NT2/D1 (cell line): Measurements from ENCODE around the gene EFCC1.

Experiments
- DNase-seq: peaks from one replicate; pipeline ENCODE4 v3.0.0-alpha.2; 2011; ENCODE audit warnings: low read depth, low spot score
- H3K27me3 ChIP-seq: 2 replicates; pipeline ENCODE4 v1.6.0; 2011; ENCODE audit warnings: mild to moderate bottlenecking; ENCODE audit not compliant: insufficient read length, insufficient read depth
- H3K36me3 ChIP-seq: 2 replicates; pipeline ENCODE4 v1.6.1; 2011; ENCODE audit warnings: mild to moderate bottlenecking, low read length, mixed read lengths; ENCODE audit not compliant: insufficient read depth, insufficient read length
- H3K4me1 ChIP-seq: 2 replicates; pipeline ENCODE4 v1.5.1; 2011; ENCODE audit not compliant: insufficient read depth, insufficient read length
- H3K4me3 ChIP-seq: 2 replicates; pipeline ENCODE4 v1.5.1; 2011; ENCODE audit warnings: low read depth; ENCODE audit not compliant: insufficient read length
- H3K9ac ChIP-seq: 2 replicates; pipeline ENCODE4 v1.6.0; 2011; ENCODE audit warnings: low read depth; ENCODE audit not compliant: insufficient read length
- H3K9me3 ChIP-seq: 2 replicates; pipeline ENCODE4 v1.5.1; 2011; ENCODE audit warnings: mild to moderate bottlenecking, low read length; ENCODE audit not compliant: insufficient read depth
- SUZ12 ChIP-seq: IDR thresholded peaks from 2 replicates; pipeline ENCODE4 v1.6.1; 2011; ENCODE audit not compliant: insufficient read length, insufficient read depth; ENCODE audit errors: extremely low read depth
- YY1 ChIP-seq: IDR thresholded peaks from 2 replicates; pipeline ENCODE4 v1.6.1; 2011; ENCODE audit not compliant: insufficient read length, insufficient read depth
- ZNF274 ChIP-seq: IDR thresholded peaks from 2 replicates; pipeline ENCODE4 v1.6.1; 2011; ENCODE audit warnings: mild to moderate bottlenecking, low read depth, low read length

EFCC1 gene

DNA sequence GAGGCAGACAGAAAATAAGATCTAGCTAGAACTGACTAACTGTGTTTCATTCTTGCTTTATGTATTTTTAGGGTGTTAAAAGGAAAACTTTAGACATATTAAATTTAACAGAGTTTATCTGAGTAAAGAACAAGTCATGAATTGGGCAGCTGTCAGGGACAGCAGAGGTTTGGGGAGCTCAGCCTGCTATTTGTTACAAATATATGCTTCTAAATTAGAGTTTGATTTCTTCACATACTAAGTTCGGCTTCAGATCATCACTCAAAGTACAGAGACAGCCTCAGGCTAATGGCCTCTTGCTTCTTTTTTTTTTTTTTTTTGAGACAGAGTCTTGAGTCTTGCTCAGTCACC is 21.9 kb downstream of the EFCC1 start:
- no peak overlapping the region for H3K9ac ChIP-seq
- no peaks in the 10 kb centered on the region for H3K27me3 ChIP-seq
- no peaks in the 10 kb centered on the region for H3K9me3 ChIP-seq
- no peak for DNase-seq
- no peaks in the 10 kb centered on the region for H3K36me3 ChIP-seq
- no peak overlapping the region for H3K4me3 ChIP-seq
- no peaks in the 10 kb centered on the region for H3K4me1 ChIP-seq
- no peak for TF ChIP-seq SUZ12
- TF ChIP-seq YY1 = no peak

DNA sequence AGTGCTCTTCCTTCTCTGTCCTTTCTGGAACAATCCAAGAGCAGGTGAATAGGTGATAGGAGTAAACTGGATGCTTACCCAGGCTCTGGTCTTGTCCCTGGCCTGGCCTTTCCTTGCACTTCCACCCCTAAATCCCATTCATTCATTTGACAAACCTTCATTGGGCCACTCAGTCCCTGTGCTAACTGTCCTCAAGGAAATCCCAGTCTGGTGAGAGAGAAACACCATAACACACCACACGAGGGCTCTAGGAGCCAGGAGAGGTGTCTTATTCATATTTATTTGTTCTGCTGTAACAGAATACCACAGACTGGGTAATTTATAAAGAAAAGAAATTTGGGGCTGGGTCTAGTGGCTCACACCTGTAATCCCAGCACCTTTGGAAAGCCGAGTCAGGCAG is 22.8 kb downstream of the EFCC1 start:
- no peaks in the 10 kb centered on the region for H3K27me3 ChIP-seq
- TF ChIP-seq SUZ12 (no peak), ZNF274 (no peak), YY1 (no peak)
- DNase-seq = no peak
- no peaks in the 10 kb centered on the region for H3K9me3 ChIP-seq
- no peak overlapping the region for H3K4me3 ChIP-seq
- H3K4me1 ChIP-seq = no peaks in the 10 kb centered on the region
- no peaks in the 10 kb centered on the region for H3K36me3 ChIP-seq
- no peak overlapping the region for H3K9ac ChIP-seq

DNA sequence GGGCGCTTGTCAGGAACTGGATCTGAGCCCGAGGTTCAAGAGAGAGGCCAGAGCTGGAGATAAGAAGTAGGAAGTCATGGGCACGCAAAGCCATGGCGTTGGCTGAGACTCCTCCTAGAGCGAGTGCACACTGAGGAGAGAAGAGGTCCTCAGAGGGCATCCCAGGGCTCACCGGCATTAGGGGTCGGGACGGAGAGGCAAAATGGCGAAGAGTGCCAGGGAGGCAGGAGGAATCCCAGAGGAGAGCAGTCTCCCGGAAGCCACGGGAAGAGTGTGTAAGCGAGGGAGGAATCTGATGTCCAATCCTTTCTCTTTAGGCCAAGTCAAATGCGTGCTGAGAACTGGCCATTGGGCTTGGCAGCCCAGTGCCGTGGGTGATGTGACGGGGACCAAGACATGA is 24.0 kb downstream of the EFCC1 start:
- H3K27me3 ChIP-seq = no peaks in the 10 kb centered on the region
- TF ChIP-seq YY1 = no peak
- H3K9me3 ChIP-seq = peaks cover under 1% of the 10 kb centered on the region; the same call in 1 of the 2 replicates
- H3K36me3 ChIP-seq = no peaks in the 10 kb centered on the region
- H3K4me3 ChIP-seq = no peak overlapping the region
- H3K4me1 ChIP-seq = no peaks in the 10 kb centered on the region
- DNase-seq = no peak
- H3K9ac ChIP-seq = no peak overlapping the region

DNA sequence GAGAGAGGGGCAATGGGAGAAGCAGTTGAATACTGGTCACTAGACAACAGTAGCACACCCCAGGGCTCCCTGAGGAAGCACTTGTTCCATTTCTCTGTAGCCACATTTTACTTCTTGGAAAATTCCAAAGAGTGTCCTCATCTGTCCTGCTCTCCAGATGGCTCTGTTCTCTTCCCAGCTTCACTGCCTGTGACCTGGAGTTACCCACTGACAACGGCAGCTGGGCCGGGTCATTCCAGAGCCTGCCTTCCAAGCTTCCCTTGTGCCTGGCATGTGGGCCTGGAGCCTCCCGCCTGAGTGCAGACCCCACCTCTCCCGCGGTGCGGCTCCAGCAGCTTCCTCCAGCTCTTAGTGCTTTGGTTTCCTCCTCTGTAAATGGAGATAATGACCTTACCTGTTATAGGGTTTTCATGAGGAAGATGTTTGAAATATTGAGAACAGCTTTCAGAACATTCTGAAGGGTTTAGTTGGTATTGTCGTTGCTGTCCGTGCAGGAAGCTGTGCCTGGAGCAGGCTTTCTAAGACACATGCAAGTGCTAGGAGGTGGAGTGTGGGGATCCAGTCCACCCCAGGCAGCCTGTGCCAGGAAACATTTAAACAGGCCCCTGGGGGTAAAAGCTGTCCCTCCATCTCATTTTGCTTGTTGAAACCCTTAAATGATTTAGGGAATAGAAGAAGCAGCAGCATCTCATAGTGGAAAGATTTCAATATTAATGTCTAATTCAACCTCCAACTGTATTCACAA is 24.8 kb downstream of the EFCC1 start:
- DNase-seq = no peak
- Histone ChIP-seq H3K36me3 (no peaks in the 10 kb centered on the region), H3K27me3 (no peaks in the 10 kb centered on the region), H3K9ac (no peak overlapping the region), H3K9me3 (peaks cover 4% of the 10 kb centered on the region; the same call in 1 of the 2 replicates), H3K4me3 (no peak overlapping the region), H3K4me1 (no peaks in the 10 kb centered on the region)
- no peak for TF ChIP-seq YY1
- TF ChIP-seq ZNF274 = no peak
- no peak for TF ChIP-seq SUZ12

DNA sequence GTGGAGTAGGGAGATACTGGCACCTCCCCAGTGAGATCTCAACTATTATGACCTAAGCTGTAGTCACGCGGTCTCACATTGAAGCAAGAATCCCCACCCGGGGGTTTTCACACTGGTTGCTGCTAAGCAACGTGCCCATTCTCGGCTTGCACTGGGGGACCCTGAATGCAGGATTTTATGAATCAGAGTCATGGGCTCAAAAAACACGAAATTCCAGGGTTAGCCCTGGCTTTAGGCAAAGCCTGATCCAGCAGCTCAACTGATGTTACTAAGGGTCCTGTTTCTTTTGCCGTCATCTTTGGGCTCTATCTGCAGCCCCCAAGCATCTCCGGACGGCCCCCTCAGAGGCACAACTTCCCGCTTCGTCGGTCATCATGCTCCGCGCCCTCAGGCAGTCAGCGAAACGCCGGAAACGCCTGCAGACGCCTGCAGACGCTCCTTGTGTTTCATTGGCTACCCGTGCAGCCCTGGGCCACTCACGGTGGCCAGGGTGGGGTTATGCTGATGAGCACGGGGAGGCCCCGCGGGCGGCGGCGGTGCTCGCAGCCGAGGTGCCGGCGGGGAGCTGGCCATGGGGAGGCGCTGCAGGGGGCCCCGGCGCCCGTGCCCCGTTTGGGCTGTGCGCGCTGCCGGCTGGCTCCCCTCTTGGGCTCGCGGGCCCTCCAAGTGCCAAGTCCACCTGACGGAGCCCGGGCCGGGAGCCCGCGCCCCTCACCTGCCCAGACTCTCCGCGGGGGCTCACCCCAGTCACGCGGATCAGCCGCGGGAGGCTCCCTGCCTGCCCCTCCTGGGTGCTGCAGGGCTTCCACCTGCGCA is 25.8 kb downstream of the EFCC1 start:
- TF ChIP-seq ZNF274 = no peak
- peak overlapping the region; percentile 58 for H3K9ac ChIP-seq
- peak; percentile 89 for DNase-seq

DNA sequence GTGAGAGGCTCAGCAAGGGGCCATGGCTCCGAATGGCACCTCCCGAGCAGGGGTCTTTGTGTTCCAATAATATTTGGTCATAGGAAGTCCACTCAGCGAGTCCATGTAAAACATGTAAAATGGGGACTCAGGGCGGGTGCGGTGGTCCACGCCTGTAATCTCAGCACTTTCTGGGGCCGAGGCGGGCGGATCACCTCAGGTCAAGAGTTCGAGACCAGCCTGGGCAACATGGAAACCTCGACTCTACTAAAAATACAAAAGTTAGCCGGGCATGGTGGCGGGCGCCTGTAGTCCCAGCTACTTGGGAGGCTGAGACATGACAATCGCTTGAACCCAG is 26.4 kb downstream of the EFCC1 start:
- Histone ChIP-seq H3K27me3 (no peaks in the 10 kb centered on the region), H3K36me3 (no peaks in the 10 kb centered on the region), H3K4me3 (peak overlapping the region; percentile 35), H3K4me1 (peaks cover 3% of the 10 kb centered on the region), H3K9ac (peak overlapping the region; percentile 58), H3K9me3 (peaks cover 4% of the 10 kb centered on the region; the same call in 1 of the 2 replicates)
- no peak for DNase-seq
- no peak for TF ChIP-seq SUZ12
- no peak for TF ChIP-seq YY1
- no peak for TF ChIP-seq ZNF274

More for the DNA sequence above, 25.8 kb downstream of the EFCC1 start:
- Histone ChIP-seq H3K4me3 (peak overlapping the region; percentile 35), H3K9me3 (peaks cover 4% of the 10 kb centered on the region; the same call in 1 of the 2 replicates), H3K27me3 (no peaks in the 10 kb centered on the region), H3K4me1 (peaks cover 3% of the 10 kb centered on the region), H3K36me3 (no peaks in the 10 kb centered on the region)

DNA sequence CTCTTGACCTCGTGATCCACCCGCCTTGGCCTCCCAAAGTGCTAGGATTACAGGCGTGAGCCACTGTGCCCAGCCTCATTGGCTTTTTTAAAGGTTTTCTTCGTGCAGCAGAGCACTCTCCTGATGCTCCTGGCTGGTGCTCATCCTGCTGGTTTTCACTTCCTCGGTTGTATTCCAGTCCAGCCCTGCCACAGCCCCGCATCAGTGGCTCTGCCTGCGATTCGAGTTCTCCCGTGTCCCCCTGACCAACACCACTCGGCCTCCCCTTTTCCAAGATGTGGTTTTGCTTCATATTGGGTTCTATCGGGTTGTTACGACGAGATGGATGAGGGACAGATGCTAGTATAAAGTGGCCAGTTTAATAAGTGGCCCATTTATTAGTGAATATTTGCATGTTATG is 27.8 kb downstream of the EFCC1 start:
- peaks cover 4% of the 10 kb centered on the region; the same call in 1 of the 2 replicates for H3K9me3 ChIP-seq
- no peak for DNase-seq
- no peak for TF ChIP-seq ZNF274
- no peak for TF ChIP-seq SUZ12
- TF ChIP-seq YY1 = no peak
- H3K36me3 ChIP-seq = no peaks in the 10 kb centered on the region
- H3K4me3 ChIP-seq = no peak overlapping the region
- no peaks in the 10 kb centered on the region for H3K27me3 ChIP-seq
- no peak overlapping the region for H3K9ac ChIP-seq
- H3K4me1 ChIP-seq = peaks cover 8% of the 10 kb centered on the region

DNA sequence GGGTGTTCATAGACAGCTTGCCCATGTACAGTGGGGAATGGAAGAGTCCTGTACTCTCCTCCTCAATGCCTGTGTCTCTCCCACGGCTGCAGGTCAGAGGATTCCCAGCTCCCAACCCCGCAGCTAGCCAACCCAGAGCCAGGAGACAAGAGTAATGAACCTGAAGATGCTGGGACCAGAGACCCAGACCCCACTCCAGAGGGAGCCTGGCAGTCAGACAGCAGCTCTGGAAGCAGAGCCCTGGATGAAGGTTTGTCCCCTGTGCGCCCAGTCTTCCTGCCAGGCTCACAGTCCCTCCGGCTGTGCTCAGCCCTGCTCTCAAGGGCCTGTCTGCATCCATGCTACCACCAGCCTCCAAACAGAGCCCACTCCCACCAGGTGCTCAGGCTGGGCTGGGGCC is 29.5 kb downstream of the EFCC1 start:
- DNase-seq = no peak
- Histone ChIP-seq H3K4me3 (no peak overlapping the region), H3K9ac (no peak overlapping the region), H3K27me3 (no peaks in the 10 kb centered on the region), H3K9me3 (peaks cover 4% of the 10 kb centered on the region; the same call in 1 of the 2 replicates), H3K4me1 (peaks cover 15% of the 10 kb centered on the region), H3K36me3 (no peaks in the 10 kb centered on the region)
- TF ChIP-seq YY1 = no peak
- no peak for TF ChIP-seq ZNF274
